Astrocyte (in vitro differentiated cells and primary cell): ENCODE measurements around the gene DLGAP1. TPM values are rescaled to one million over a fixed set of nuclear protein-coding genes. Genes with fewer than 3 reads are reported as not detected.

Experiments
- DNase-seq: peaks from one replicate; pipeline ENCODE4 v3.0.0-alpha.2; 2010; ENCODE audit warnings: low read depth
- FAIRE-seq: peaks from 2 replicates; lab custom pipeline; 2011; peaks lifted over from hg19 to GRCh38; lab: Jason Lieb, UNC
- H2AFZ ChIP-seq: 2 replicates; pipeline ENCODE4 v1.6.0; 2012; ENCODE audit warnings: low read depth, low read length, inconsistent platforms
- H3K27ac ChIP-seq: 2 replicates; pipeline ENCODE4 v1.5.1; 2011; ENCODE audit warnings: low read depth, low read length, inconsistent platforms
- H3K27me3 ChIP-seq: 2 replicates; pipeline ENCODE4 v1.6.0; 2011; ENCODE audit warnings: low read length, inconsistent platforms; ENCODE audit not compliant: insufficient read depth
- H3K36me3 ChIP-seq: 2 replicates; pipeline ENCODE4 v1.5.1; 2011; ENCODE audit warnings: low read length, inconsistent platforms; ENCODE audit not compliant: insufficient read depth
- H3K4me1 ChIP-seq: 2 replicates; pipeline ENCODE4 v1.5.1; 2011; ENCODE audit warnings: low read length, inconsistent platforms; ENCODE audit not compliant: insufficient read depth
- H3K4me2 ChIP-seq: 2 replicates; pipeline ENCODE4 v1.6.0; 2012; ENCODE audit warnings: low read length, inconsistent platforms
- H3K4me3 ChIP-seq: 2 replicates; pipeline ENCODE4 v1.5.1; 2011; ENCODE audit warnings: low read depth, mild to moderate bottlenecking, low read length, inconsistent platforms; ENCODE audit not compliant: insufficient read depth
- H3K79me2 ChIP-seq: 2 replicates; pipeline ENCODE4 v1.6.0; 2012; ENCODE audit warnings: mild to moderate bottlenecking, low read length, inconsistent platforms; ENCODE audit not compliant: insufficient read depth
- H3K9ac ChIP-seq: 2 replicates; pipeline ENCODE4 v1.6.0; 2012; ENCODE audit warnings: mild to moderate bottlenecking, low read length, inconsistent platforms
- H3K9me3 ChIP-seq: 2 replicates; pipeline ENCODE4 v1.5.1; 2012; ENCODE audit warnings: low read depth, mild to moderate bottlenecking, low read length, inconsistent platforms; ENCODE audit not compliant: insufficient read depth
- H4K20me1 ChIP-seq: 2 replicates; pipeline ENCODE4 v1.6.0; 2012; ENCODE audit warnings: low read length, inconsistent platforms; ENCODE audit not compliant: insufficient read depth
- H3K27ac Mint-ChIP-seq: one replicate; pipeline ENCODE4 v1.8.0; 2021; ENCODE audit warnings: mild to moderate bottlenecking, mixed read lengths; ENCODE audit not compliant: unreplicated experiment
- H3K27me3 Mint-ChIP-seq: one replicate; pipeline ENCODE4 v1.8.0; 2021; ENCODE audit warnings: low read depth, mixed read lengths; ENCODE audit not compliant: unreplicated experiment
- H3K36me3 Mint-ChIP-seq: one replicate; pipeline ENCODE4 v1.8.0; 2021; ENCODE audit warnings: low read depth, mixed read lengths; ENCODE audit not compliant: unreplicated experiment
- H3K4me1 Mint-ChIP-seq: one replicate; pipeline ENCODE4 v1.8.0; 2021; ENCODE audit warnings: low read depth, mixed read lengths; ENCODE audit not compliant: unreplicated experiment
- H3K4me3 Mint-ChIP-seq: one replicate; pipeline ENCODE4 v1.8.0; 2021; ENCODE audit warnings: mild to moderate bottlenecking, moderate library complexity, mixed read lengths; ENCODE audit not compliant: unreplicated experiment
- H3K9me3 Mint-ChIP-seq: one replicate; pipeline ENCODE4 v1.8.0; 2021; ENCODE audit warnings: mild to moderate bottlenecking, mixed read lengths; ENCODE audit not compliant: unreplicated experiment
- EZH2 ChIP-seq: IDR thresholded peaks from 2 replicates; pipeline ENCODE4 v1.6.1; 2012; ENCODE audit warnings: mild to moderate bottlenecking, low read length, inconsistent platforms; ENCODE audit not compliant: insufficient read depth
- total RNA-seq: library from RNA; stranded (reverse); gene quantifications from 2 replicates; pipeline ENCODE4 v1.2.1, GENCODE V29; 2021
- TF ChIP-seq, protein P1 (sequence below): IDR thresholded peaks from 2 replicates; pipeline ENCODE4 v1.5.1; 2011; ENCODE audit warnings: low read depth, mild to moderate bottlenecking, inconsistent platforms, low read length, moderate library complexity; ENCODE audit not compliant: insufficient read depth

Gene DLGAP1
- total RNA-seq, 1 donor from 2014 or later, result 2.3 TPM

DNA sequence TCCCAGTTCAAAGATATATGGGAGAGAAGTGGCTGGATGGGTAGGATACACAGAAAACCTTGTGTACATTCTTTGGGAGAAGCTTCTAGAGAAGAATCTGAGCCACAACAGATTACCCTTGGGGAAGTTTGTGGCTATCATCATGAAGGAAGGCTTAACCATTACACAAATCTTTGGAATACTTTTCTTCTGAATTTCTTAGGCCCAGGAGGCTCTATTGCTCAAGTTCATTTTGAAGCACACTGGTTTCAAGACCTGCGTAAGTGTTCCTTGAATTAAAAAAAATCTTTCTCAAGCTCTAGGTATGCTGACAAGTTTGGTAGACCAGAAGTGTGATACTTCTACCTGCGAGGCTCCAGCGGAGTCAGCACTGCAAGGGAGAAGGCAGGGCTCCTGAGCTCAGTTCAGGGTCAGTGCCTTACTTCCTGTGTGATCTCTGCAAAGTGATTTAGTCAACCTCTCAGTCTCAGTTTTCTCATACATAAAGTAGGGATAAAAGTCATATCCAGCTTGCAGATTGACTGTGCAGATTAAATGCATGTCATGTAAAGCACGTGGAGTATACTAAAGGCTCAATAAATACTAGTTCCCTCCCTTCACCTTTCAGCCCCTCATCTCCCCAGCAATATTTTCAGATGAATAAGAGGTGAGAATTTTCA is 438.6 kb downstream of the DLGAP1 start:
- Mint-ChIP-seq H3K9me3 (peaks cover 2% of the 10 kb centered on the region), H3K27ac (no peak overlapping the region), H3K27me3 (no peaks in the 10 kb centered on the region), H3K4me1 (peaks cover 7% of the 10 kb centered on the region), H3K36me3 (no peaks in the 10 kb centered on the region), H3K4me3 (no peak overlapping the region)
- Histone ChIP-seq H3K4me1 (no peaks in the 10 kb centered on the region), H3K36me3 (no peaks in the 10 kb centered on the region), H3K9ac (no peak overlapping the region), H3K9me3 (no peaks in the 10 kb centered on the region), H2AFZ (no peak overlapping the region), H3K4me2 (no peak overlapping the region), H3K4me3 (no peak overlapping the region), H4K20me1 (no peaks in the 10 kb centered on the region), H3K79me2 (no peaks in the 10 kb centered on the region), H3K27ac (no peak overlapping the region), H3K27me3 (no peaks in the 10 kb centered on the region)
- DNase-seq, result peak; percentile 15
- no peak for FAIRE-seq
- TF ChIP-seq, protein P1, sequence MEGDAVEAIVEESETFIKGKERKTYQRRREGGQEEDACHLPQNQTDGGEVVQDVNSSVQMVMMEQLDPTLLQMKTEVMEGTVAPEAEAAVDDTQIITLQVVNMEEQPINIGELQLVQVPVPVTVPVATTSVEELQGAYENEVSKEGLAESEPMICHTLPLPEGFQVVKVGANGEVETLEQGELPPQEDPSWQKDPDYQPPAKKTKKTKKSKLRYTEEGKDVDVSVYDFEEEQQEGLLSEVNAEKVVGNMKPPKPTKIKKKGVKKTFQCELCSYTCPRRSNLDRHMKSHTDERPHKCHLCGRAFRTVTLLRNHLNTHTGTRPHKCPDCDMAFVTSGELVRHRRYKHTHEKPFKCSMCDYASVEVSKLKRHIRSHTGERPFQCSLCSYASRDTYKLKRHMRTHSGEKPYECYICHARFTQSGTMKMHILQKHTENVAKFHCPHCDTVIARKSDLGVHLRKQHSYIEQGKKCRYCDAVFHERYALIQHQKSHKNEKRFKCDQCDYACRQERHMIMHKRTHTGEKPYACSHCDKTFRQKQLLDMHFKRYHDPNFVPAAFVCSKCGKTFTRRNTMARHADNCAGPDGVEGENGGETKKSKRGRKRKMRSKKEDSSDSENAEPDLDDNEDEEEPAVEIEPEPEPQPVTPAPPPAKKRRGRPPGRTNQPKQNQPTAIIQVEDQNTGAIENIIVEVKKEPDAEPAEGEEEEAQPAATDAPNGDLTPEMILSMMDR, result no peak
- TF ChIP-seq EZH2, result no peak

DNA sequence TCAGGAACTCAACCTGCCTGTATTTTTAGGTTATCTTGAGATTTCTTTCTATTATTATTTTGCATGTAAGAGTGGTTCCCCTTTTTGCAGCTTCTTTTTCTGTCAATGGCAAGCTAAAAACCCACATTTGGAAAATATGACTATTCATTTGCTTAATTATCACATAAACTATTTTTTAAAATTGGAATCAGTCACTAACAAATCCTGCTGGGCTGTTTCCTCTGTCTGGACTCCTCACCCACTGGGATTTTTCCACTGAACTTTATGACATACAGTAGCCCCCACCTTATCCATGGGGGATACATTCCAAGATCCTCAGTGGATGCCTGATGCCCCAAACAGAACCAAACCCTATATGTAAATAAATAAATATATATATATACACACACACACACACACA is 447.3 kb downstream of the DLGAP1 start:
- Histone ChIP-seq H3K27me3 (peaks cover 2% of the 10 kb centered on the region), H3K4me2 (no peak overlapping the region), H3K9me3 (no peaks in the 10 kb centered on the region), H3K36me3 (no peaks in the 10 kb centered on the region), H3K27ac (no peak overlapping the region), H3K4me1 (peaks cover 10% of the 10 kb centered on the region), H4K20me1 (no peaks in the 10 kb centered on the region), H3K9ac (no peak overlapping the region), H3K79me2 (no peaks in the 10 kb centered on the region), H2AFZ (no peak overlapping the region), H3K4me3 (no peak overlapping the region)
- H3K4me1 Mint-ChIP-seq, result peaks cover 12% of the 10 kb centered on the region
- TF ChIP-seq EZH2, result no peak
- TF ChIP-seq, protein P1, result no peak
- no peak overlapping the region for H3K27ac Mint-ChIP-seq
- no peak overlapping the region for H3K4me3 Mint-ChIP-seq
- DNase-seq, result no peak
- H3K27me3 Mint-ChIP-seq, result no peaks in the 10 kb centered on the region
- H3K9me3 Mint-ChIP-seq, result peaks cover 2% of the 10 kb centered on the region
- H3K36me3 Mint-ChIP-seq, result no peaks in the 10 kb centered on the region
- no peak for FAIRE-seq

DNA sequence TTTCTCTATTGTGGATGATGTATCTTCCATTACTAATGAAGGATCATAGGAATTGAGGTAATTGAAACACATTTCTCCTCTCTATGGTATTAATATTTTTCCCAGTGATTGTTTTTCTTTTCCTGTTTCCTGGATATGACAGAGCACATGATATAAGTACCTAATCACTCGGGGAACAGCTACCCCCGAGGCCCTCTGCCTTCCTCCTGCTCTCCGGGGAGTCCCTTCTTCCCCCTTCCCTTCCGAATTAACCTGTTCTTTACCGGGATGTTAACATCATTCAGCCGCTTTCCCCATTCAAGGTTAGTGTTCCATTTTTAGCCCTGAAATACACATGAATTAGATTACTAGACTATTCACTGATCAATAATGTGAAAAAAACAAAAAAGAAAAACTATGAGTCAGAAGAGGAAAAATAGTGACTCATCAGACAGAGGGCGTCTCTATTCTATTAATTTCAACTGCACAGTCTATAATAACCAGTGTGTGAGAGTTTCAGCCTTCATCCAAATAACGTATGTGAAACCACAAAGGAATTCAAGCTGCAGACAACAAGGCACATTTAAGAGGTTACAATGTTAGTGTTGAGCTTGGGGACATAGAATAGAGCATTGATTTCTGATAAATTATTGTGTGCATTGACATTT is 450.8 kb downstream of the DLGAP1 start:
- no peaks in the 10 kb centered on the region for H3K36me3 Mint-ChIP-seq
- Histone ChIP-seq H3K4me2 (peak overlapping the region; percentile 74), H3K79me2 (no peaks in the 10 kb centered on the region), H3K27ac (no peak overlapping the region), H3K4me3 (no peak overlapping the region), H3K4me1 (peaks cover 10% of the 10 kb centered on the region), H4K20me1 (no peaks in the 10 kb centered on the region), H3K27me3 (peaks cover under 1% of the 10 kb centered on the region), H2AFZ (peak overlapping the region; percentile 19), H3K9me3 (no peaks in the 10 kb centered on the region), H3K36me3 (no peaks in the 10 kb centered on the region), H3K9ac (peak overlapping the region; percentile 31)
- peak overlapping the region; percentile 14 for H3K4me3 Mint-ChIP-seq
- peak overlapping the region; percentile 60 for H3K27ac Mint-ChIP-seq
- H3K27me3 Mint-ChIP-seq, result no peaks in the 10 kb centered on the region
- H3K4me1 Mint-ChIP-seq, result peaks cover 12% of the 10 kb centered on the region
- DNase-seq, result peak; percentile 47
- TF ChIP-seq, protein P1, result no peak
- TF ChIP-seq EZH2, result no peak
- no peak for FAIRE-seq
- no peaks in the 10 kb centered on the region for H3K9me3 Mint-ChIP-seq
